HG02884 (cell line): ENCODE measurements around the gene ALDH3B2.
"Not testable (repeated sequence)": the region's sequence is repeated elsewhere in the genome, so short reads cannot be mapped to it uniquely, and the experiment has no call there.

Experiments
- ATAC-seq: cut with Tn5 transposase; IDR thresholded peaks from one replicate; pipeline ENCODE4 v1.9.1; 2021; ENCODE audit warnings: mild to moderate bottlenecking, moderate library complexity; ENCODE audit not compliant: unreplicated experiment

The ALDH3B2 gene

GRCh38 chr11:67687986-67688385, 13.6 kb upstream of the ALDH3B2 start:
- no peak for ATAC-seq

- not testable (repeated sequence) for ATAC-seq
Observed at GRCh38 chr11:67685641-67686332, 11.4 kb upstream of the ALDH3B2 start.

- ATAC-seq = not testable (repeated sequence)
Observed at GRCh38 chr11:67682126-67683034, 8.0 kb upstream of the ALDH3B2 start.

GRCh38 chr11:67680696-67681470, 6.5 kb upstream of the ALDH3B2 start:
- ATAC-seq = no peak

GRCh38 chr11:67675058-67675747, 780 bp upstream of the ALDH3B2 start:
- ATAC-seq = no peak

- no peak for ATAC-seq
Observed at GRCh38 chr11:67673902-67674301, 521 bp downstream of the ALDH3B2 start.

GRCh38 chr11:67673358-67673757, 1.1 kb downstream of the ALDH3B2 start:
- no peak for ATAC-seq

- no peak for ATAC-seq
Observed at GRCh38 chr11:67671211-67671520, 3.3 kb downstream of the ALDH3B2 start.

- no peak for ATAC-seq
Observed at GRCh38 chr11:67670316-67671210, 3.9 kb downstream of the ALDH3B2 start.

GRCh38 chr11:67668192-67668551, 6.3 kb downstream of the ALDH3B2 start:
- ATAC-seq = no peak

GRCh38 chr11:67667490-67668191, 6.8 kb downstream of the ALDH3B2 start:
- no peak for ATAC-seq

- ATAC-seq = no peak
Observed at GRCh38 chr11:67666676-67667489, 7.5 kb downstream of the ALDH3B2 start.

- ATAC-seq = no peak
Observed at GRCh38 chr11:67666303-67666645, 8.1 kb downstream of the ALDH3B2 start.

- no peak for ATAC-seq
Observed at GRCh38 chr11:67665541-67666302, 8.7 kb downstream of the ALDH3B2 start.

- no peak for ATAC-seq
Observed at GRCh38 chr11:67664696-67665540, 9.5 kb downstream of the ALDH3B2 start.

- ATAC-seq = no peak
Observed at GRCh38 chr11:67664213-67664585, 10.2 kb downstream of the ALDH3B2 start.
